ENCODE measurements around the gene TSPAN11.

The TSPAN11 gene

DNA sequence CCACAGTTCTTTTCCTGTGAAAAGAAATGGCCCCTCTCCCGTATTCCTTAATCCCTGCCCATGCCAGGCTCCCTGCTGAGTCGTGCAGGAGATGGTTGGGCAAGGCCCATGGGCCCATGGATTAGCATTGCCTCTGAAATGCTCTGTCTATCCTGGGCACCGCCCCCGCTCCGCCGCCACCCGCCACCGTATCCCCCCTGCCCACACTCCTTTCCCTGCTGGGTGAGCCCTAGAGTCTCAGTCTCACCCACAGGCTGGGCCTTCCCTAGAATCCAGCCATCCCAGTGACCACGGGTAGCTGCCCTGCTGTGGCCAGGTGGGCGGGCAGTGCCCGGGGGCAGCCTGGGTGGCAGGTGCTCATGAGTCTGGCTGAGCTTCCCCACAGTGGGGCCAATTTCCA, 50.6 kb downstream of the TSPAN11 start:
- H3K9ac ChIP-seq (ENCODE audit: low read length): no peak overlapping the region
- no peaks in the 10 kb centered on the region for H3K4me1 ChIP-seq (ENCODE audit: control insufficient read depth, insufficient read depth, low read length)
- no peak overlapping the region for H3K4me3 ChIP-seq (ENCODE audit: low read length)
- no peaks in the 10 kb centered on the region for H3K36me3 ChIP-seq (ENCODE audit: control insufficient read depth, insufficient read depth, low read length)
- peaks cover 6% of the 10 kb centered on the region for H3K27me3 ChIP-seq (ENCODE audit: control insufficient read depth, insufficient read depth, low read length)
- no peaks in the 10 kb centered on the region for H3K9me3 ChIP-seq (ENCODE audit: control insufficient read depth, low read length)

DNA sequence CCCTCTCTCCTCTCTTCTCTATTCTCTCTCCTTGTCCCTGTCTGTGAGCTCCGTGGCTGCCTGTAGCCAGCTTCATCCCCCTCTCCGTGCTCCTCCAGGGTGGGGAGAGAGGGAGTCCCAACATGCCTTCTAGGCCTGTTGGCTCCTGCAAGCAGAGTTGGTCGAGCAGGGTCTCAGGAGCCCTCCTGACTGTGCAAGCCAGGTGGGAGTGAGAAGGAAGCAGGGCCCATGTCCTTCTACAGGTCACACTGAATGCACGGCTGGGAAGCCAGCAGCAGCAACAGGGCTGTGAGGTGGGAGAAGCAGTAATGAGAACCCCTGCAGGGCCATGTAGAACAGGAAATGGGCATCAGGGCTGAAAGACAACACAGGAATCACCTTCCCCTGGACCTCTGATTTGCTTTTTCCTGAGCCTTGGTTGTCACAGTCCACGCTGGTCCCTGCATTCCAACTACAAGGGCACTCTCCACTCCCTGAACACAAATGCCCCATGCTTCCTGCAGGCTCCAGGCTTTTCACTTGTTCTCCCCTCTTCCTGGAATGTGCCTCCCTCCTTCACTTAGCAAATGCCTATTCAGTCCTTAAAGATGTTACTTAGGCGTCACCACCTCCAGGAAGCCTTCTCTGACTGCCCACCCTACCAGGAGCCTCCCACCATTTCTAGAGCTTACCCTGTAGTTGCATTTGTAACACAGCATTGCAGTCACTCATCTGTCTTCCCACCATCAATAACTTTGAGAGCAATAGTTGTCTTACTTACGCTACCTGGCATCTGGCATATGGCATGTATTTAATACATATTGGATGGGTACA, 51.2 kb downstream of the TSPAN11 start:
- no peak overlapping the region for H3K9ac ChIP-seq (ENCODE audit: low read length)
- H3K4me3 ChIP-seq (ENCODE audit: low read length): no peak overlapping the region
- peaks cover 6% of the 10 kb centered on the region for H3K27me3 ChIP-seq (ENCODE audit: control insufficient read depth, insufficient read depth, low read length)
- no peaks in the 10 kb centered on the region for H3K4me1 ChIP-seq (ENCODE audit: control insufficient read depth, insufficient read depth, low read length)
- H3K9me3 ChIP-seq (ENCODE audit: control insufficient read depth, low read length): no peaks in the 10 kb centered on the region
- H3K36me3 ChIP-seq (ENCODE audit: control insufficient read depth, insufficient read depth, low read length): no peaks in the 10 kb centered on the region

DNA sequence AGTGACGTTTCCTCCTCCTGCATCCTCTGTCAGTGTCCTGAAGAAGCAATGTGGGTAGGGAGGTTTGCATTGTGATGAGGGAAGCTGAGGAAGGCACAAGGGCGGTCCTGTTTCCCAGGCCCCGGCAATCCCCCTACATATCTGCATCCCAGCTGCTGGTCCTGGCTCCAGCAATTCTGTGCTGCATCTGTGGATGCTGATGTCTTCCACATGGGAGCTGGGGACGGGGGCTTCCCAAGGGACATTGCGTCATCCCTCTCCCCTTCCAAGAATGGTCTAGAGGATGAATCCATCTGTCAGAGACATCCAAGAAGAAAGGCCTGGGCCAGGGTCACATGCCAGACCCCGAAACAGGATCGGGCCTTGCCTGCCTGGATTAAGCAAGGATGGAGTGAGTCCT, 52.1 kb downstream of the TSPAN11 start:
- Histone ChIP-seq H3K4me3 (ENCODE audit: low read length) (no peak overlapping the region), H3K27me3 (ENCODE audit: control insufficient read depth, insufficient read depth, low read length) (peaks cover 6% of the 10 kb centered on the region), H3K9ac (ENCODE audit: low read length) (no peak overlapping the region), H3K36me3 (ENCODE audit: control insufficient read depth, insufficient read depth, low read length) (no peaks in the 10 kb centered on the region), H3K4me1 (ENCODE audit: control insufficient read depth, insufficient read depth, low read length) (no peaks in the 10 kb centered on the region), H3K9me3 (ENCODE audit: control insufficient read depth, low read length) (no peaks in the 10 kb centered on the region)

DNA sequence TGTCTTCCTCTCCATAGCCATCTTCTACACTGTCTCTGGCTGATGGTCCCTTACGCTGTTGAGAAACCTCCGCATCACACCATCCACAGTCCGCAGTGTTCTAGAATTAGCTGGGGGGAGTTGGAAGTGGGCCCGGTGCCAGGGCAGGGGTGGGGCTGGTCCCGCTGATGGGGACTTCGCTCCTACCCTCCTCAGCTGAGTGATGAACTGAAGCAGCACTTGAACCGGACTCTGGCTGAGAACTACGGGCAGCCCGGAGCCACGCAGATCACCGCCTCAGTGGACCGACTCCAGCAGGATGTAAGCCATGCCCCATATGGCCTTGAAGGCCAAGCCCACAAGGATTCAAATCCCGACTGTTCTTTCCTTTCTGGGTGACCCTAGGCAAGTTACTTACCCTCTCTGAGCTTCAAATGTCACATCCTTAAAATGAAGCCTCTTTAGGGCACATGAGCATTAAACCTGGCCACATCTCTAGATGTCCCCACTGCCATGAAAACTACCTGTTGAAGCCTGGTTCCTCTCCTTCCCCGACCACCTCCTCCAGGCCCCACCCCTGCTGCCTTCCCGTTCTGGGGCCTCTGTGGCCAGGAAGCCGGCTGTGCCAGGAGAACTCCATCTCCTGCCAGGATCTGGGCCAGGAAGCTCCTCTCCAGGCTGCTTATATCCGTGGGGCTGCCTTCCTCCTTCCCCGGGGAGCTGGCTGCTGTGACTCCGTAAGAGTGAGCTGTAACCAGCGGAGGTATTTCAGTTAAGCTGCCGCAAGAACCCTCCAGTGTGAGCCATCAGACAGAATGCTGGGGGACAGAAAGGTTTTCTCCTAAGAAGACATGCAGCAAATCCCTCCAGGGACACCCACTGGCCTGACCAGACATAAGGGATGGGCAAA, 53.1 kb downstream of the TSPAN11 start:
- Histone ChIP-seq H3K9me3 (ENCODE audit: control insufficient read depth, low read length) (no peaks in the 10 kb centered on the region), H3K4me1 (ENCODE audit: control insufficient read depth, insufficient read depth, low read length) (no peaks in the 10 kb centered on the region), H3K36me3 (ENCODE audit: control insufficient read depth, insufficient read depth, low read length) (no peaks in the 10 kb centered on the region), H3K9ac (ENCODE audit: low read length) (no peak overlapping the region), H3K27me3 (ENCODE audit: control insufficient read depth, insufficient read depth, low read length) (peaks cover under 1% of the 10 kb centered on the region), H3K4me3 (ENCODE audit: low read length) (no peak overlapping the region)

DNA sequence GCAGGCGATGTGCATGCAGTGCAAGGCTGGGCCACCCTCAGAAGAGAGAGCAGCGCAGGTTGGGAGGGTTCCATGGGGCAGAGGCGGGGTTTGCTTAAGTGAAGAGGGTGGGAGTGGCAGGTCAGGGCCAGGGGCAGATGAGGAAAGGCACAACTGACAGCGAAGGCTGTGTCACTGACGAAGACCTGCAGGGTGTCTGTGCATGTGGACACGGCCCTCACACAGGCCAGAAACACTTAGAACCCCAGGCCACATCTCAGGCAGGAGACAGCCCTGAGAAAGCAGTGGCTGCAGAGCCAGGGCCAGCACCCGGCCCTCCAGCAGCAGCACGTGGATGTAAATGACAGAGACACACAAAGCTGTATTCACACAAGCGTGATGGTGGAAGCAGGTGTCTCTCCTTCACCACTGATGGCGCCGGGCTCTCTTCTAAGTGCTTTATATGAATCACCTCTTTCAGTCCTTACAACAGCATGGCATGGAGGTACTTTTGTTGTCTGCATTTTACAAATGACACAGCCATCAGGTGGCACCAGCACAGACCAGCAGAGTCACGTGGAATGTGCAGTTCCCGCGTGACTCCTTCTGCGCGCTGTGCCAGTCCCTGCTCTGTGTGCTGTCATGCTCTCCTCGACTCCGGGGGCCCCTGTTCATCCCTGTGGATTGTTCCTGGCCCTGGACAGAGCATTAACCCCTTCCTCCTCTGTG, 54.6 kb downstream of the TSPAN11 start:
- H3K9me3 ChIP-seq (ENCODE audit: control insufficient read depth, low read length): no peaks in the 10 kb centered on the region
- no peaks in the 10 kb centered on the region for H3K4me1 ChIP-seq (ENCODE audit: control insufficient read depth, insufficient read depth, low read length)
- H3K36me3 ChIP-seq (ENCODE audit: control insufficient read depth, insufficient read depth, low read length): no peaks in the 10 kb centered on the region
- H3K9ac ChIP-seq (ENCODE audit: low read length): no peak overlapping the region
- H3K4me3 ChIP-seq (ENCODE audit: low read length): no peak overlapping the region
- no peaks in the 10 kb centered on the region for H3K27me3 ChIP-seq (ENCODE audit: control insufficient read depth, insufficient read depth, low read length)

DNA sequence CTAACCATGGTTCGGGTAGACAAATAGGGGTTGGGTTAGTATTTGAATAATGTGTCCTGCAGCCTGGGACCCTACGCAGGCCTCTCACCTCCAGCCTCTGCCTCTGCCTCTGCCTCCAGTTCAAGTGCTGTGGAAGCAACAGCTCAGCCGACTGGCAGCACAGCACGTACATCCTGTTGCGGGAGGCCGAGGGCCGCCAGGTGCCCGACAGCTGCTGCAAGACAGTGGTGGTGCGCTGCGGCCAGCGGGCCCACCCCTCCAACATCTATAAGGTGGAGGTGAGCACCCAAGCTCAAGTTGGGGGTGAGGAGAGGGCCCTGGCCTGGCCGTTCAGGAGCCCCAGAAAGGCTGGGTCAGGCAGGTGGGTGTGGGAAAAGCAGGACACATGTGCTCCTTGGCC, 55.9 kb downstream of the TSPAN11 start:
- H3K4me1 ChIP-seq (ENCODE audit: control insufficient read depth, insufficient read depth, low read length): no peaks in the 10 kb centered on the region
- H3K36me3 ChIP-seq (ENCODE audit: control insufficient read depth, insufficient read depth, low read length): no peaks in the 10 kb centered on the region
- H3K9ac ChIP-seq (ENCODE audit: low read length): no peak overlapping the region
- H3K9me3 ChIP-seq (ENCODE audit: control insufficient read depth, low read length): no peaks in the 10 kb centered on the region
- no peaks in the 10 kb centered on the region for H3K27me3 ChIP-seq (ENCODE audit: control insufficient read depth, insufficient read depth, low read length)
- no peak overlapping the region for H3K4me3 ChIP-seq (ENCODE audit: low read length)

DNA sequence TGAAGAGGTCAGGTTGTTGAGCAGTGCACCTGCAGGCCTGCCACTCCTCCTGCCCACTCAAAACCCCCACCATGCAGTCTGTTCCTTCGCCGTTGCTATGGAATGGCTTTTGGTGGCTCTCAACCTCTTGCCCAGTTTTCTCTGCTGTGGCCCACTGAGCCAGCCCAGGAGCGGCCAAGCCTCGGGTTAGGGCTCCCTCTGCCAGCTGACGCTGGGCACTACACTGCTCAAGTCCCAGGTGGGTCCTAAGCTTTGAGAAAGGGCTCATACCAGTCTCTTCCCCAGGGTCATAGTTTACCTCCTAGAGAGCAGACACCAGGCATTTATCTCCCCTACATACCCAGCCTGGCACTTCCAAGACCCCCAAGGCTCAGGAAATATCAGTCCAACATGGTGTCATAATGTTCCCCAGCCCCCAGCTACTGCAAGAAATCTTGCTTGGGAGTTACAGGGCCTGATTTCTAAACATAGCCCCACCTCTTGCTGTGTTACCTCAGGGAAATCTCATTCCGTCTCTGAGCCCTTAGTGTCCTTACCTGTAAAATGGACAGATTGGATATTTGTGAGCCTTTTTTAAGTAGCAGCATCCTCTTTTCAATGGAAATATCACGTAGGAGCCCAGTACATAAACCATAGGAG, 59.4 kb downstream of the TSPAN11 start:
- Histone ChIP-seq H3K36me3 (ENCODE audit: control insufficient read depth, insufficient read depth, low read length) (no peaks in the 10 kb centered on the region), H3K9me3 (ENCODE audit: control insufficient read depth, low read length) (no peaks in the 10 kb centered on the region), H3K4me1 (ENCODE audit: control insufficient read depth, insufficient read depth, low read length) (peaks cover 12% of the 10 kb centered on the region), H3K27me3 (ENCODE audit: control insufficient read depth, insufficient read depth, low read length) (no peaks in the 10 kb centered on the region), H3K9ac (ENCODE audit: low read length) (no peak overlapping the region), H3K4me3 (ENCODE audit: low read length) (no peak overlapping the region)

DNA sequence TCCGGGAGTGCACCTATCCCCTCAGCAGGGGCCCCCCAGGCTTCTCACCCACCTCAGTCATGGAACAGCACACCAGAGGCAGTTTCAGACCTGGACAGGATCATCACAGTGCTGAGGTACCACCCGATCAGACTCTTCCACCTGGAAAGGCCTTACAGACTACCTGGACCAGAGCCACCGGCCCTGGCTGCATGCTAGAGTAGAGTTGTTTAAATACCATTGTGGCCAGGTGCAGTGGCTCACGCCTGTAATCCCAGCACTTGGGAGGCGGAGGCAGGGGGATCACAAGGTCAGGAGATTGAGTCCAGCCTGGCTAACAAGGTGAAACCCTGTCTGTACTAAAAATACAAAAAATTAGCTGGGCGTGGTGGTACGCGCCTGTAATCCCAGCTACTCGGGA, 61.5 kb downstream of the TSPAN11 start:
- peaks cover 12% of the 10 kb centered on the region for H3K4me1 ChIP-seq (ENCODE audit: control insufficient read depth, insufficient read depth, low read length)
- no peaks in the 10 kb centered on the region for H3K36me3 ChIP-seq (ENCODE audit: control insufficient read depth, insufficient read depth, low read length)
- H3K27me3 ChIP-seq (ENCODE audit: control insufficient read depth, insufficient read depth, low read length): no peaks in the 10 kb centered on the region
- H3K4me3 ChIP-seq (ENCODE audit: low read length): no peak overlapping the region
- no peak overlapping the region for H3K9ac ChIP-seq (ENCODE audit: low read length)
- no peaks in the 10 kb centered on the region for H3K9me3 ChIP-seq (ENCODE audit: control insufficient read depth, low read length)

DNA sequence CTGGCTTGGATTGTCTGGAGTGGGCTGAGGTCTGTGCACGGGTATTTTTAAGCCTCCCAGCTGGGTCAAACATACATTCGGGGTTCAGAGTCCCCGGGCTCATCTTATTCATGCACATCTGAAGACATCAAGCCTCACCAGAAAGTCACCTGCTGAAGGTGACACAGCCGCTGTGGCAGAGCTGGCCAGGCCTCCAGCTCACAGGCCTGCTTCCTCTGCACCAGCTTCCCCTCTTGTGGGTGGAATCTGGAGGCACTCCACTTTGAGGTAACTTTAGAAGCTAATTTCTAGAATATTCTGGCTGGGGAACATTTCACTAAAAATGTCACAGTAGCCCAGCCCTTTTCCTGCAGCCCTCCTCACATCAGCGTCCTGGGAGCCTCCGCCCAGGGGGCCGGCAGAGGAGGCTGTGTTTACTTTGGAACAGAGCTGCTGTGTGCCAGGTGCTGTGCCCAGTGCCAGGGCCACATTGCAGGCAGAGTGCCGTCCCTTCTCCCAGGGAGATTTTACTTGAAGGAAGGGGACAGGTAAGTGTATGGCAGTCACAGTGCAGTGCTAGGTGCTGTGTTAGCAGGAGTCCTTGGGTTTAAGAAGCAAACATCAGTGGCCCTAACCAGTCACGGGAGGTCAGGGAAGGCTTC, 62.2 kb downstream of the TSPAN11 start:
- H3K36me3 ChIP-seq (ENCODE audit: control insufficient read depth, insufficient read depth, low read length): no peaks in the 10 kb centered on the region
- H3K4me3 ChIP-seq (ENCODE audit: low read length): no peak overlapping the region
- H3K27me3 ChIP-seq (ENCODE audit: control insufficient read depth, insufficient read depth, low read length): no peaks in the 10 kb centered on the region
- H3K9ac ChIP-seq (ENCODE audit: low read length): no peak overlapping the region
- H3K9me3 ChIP-seq (ENCODE audit: control insufficient read depth, low read length): no peaks in the 10 kb centered on the region
- peaks cover 12% of the 10 kb centered on the region for H3K4me1 ChIP-seq (ENCODE audit: control insufficient read depth, insufficient read depth, low read length)

DNA sequence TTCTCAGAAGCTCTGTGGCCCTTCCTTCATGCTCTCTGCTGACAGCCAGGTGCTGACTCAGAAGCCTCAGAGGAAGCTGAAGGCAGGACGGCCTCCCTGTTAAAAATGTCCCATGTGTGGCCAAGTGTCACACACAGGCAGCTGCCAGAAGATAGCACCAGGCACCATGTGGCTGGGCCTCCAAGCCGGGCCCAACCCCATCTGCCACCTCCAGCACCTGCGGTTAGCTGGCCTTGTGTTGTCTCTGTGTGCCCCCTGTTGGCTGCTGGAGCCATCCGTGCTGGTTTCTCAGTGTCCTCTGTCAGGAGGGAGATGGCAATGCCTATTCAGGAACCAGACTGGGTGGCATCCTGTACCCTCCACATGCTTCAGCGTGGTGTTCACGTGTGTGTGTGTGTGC, 63.2 kb downstream of the TSPAN11 start:
- Histone ChIP-seq H3K9ac (ENCODE audit: low read length) (no peak overlapping the region), H3K27me3 (ENCODE audit: control insufficient read depth, insufficient read depth, low read length) (no peaks in the 10 kb centered on the region), H3K9me3 (ENCODE audit: control insufficient read depth, low read length) (no peaks in the 10 kb centered on the region), H3K4me1 (ENCODE audit: control insufficient read depth, insufficient read depth, low read length) (peaks cover 12% of the 10 kb centered on the region), H3K36me3 (ENCODE audit: control insufficient read depth, insufficient read depth, low read length) (no peaks in the 10 kb centered on the region), H3K4me3 (ENCODE audit: low read length) (no peak overlapping the region)

DNA sequence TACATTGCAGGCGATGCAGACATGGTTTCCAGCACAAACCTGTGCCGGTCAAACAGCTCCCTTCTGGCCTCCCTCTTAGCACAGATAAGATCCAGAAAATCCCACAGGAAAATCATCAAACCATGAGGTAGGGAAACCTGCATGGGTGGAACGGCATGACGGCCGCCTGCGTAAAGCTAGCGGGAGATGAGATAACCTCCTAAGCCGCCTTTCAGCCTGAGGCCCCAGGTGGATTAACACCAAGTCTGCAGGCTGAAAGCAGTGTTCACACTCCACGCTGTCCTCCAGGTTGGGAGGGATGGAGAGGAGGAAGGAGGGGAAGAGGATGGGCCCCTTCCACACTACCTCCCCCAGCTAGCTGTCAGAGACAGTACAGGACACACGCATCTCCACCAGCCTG, 63.8 kb downstream of the TSPAN11 start:
- Histone ChIP-seq H3K27me3 (ENCODE audit: control insufficient read depth, insufficient read depth, low read length) (no peaks in the 10 kb centered on the region), H3K9ac (ENCODE audit: low read length) (no peak overlapping the region), H3K4me3 (ENCODE audit: low read length) (no peak overlapping the region), H3K4me1 (ENCODE audit: control insufficient read depth, insufficient read depth, low read length) (peaks cover 12% of the 10 kb centered on the region), H3K9me3 (ENCODE audit: control insufficient read depth, low read length) (no peaks in the 10 kb centered on the region), H3K36me3 (ENCODE audit: control insufficient read depth, insufficient read depth, low read length) (no peaks in the 10 kb centered on the region)

Measured in mucosa of stomach (tissue), 1 donor.